ENCODE measurements around the gene POFUT2.

The POFUT2 gene

GRCh38 chr21:45322231-45322959 lies 34.7 kb upstream of the POFUT2 start:
- H3K4me3 ChIP-seq (replicated peaks in 1 of 2; ENCODE audit: low read depth in 2 of 2, low read length in 2 of 2), result no peak overlapping the region
- TF ChIP-seq, protein P1, sequence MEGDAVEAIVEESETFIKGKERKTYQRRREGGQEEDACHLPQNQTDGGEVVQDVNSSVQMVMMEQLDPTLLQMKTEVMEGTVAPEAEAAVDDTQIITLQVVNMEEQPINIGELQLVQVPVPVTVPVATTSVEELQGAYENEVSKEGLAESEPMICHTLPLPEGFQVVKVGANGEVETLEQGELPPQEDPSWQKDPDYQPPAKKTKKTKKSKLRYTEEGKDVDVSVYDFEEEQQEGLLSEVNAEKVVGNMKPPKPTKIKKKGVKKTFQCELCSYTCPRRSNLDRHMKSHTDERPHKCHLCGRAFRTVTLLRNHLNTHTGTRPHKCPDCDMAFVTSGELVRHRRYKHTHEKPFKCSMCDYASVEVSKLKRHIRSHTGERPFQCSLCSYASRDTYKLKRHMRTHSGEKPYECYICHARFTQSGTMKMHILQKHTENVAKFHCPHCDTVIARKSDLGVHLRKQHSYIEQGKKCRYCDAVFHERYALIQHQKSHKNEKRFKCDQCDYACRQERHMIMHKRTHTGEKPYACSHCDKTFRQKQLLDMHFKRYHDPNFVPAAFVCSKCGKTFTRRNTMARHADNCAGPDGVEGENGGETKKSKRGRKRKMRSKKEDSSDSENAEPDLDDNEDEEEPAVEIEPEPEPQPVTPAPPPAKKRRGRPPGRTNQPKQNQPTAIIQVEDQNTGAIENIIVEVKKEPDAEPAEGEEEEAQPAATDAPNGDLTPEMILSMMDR (IDR thresholded peaks at IDR 0.05; ENCODE audit: low read depth, low read length), result no peak

DNA sequence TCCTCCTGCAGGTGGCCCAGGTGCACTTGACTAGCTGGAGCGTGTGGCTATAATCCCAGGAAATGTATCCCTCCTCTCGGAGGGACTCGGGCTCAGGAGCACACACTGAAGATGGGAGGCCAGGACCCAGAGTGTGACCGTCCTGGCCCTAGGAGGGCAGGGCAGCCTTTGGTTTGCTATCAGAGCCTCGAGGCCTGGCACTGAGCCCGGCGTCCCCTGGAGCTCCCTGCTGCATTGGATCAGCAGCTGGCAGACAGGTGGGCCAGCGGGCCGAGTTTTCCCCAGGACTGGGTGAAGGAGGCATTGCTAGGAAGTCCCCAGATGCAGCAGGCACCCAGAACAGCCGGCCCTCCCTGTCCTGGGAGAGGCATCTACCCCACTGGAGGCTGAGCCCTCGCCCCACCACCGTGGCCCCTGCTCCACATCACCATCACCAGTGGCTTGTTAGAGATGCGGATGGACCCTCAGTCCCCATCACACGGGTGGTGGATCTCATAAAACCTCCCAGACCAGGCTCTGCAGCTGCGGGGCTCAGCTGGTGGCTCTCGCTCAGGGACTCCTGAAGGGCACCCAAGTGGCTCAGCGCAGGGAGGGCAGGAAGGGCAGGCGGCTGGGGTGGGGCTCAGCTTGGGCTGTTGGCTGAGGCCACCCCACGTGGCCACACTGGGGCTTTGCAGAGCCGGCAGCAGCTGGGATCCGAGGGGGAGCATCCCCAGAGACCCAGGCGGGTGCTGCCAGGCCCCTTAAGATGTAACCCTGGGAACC lies 32.7 kb upstream of the POFUT2 start:
- DNase-seq (ENCODE audit: low read depth in 2 of 2), result no peak
- TF ChIP-seq, protein P1 (IDR thresholded peaks at IDR 0.05; ENCODE audit: low read depth, low read length), result no peak
- no peak overlapping the region for H3K4me3 ChIP-seq (replicated peaks in 1 of 2; ENCODE audit: low read depth in 2 of 2, low read length in 2 of 2)

More at GRCh38 chr21:45322231-45322959, 34.7 kb upstream of the POFUT2 start:
- no peak for DNase-seq (ENCODE audit: low read depth in 2 of 2)

GRCh38 chr21:45319461-45320211 lies 31.9 kb upstream of the POFUT2 start:
- no peak overlapping the region for H3K4me3 ChIP-seq (replicated peaks in 1 of 2; ENCODE audit: low read depth in 2 of 2, low read length in 2 of 2)
- TF ChIP-seq, protein P1 (IDR thresholded peaks at IDR 0.05; ENCODE audit: low read depth, low read length), result no peak
- DNase-seq (ENCODE audit: low read depth in 2 of 2), result peak in 1 of 2 donors; percentile 59

- H3K4me3 ChIP-seq (replicated peaks in 1 of 2; ENCODE audit: low read depth in 2 of 2, low read length in 2 of 2), result no peak overlapping the region
- peak; percentile 59 to 77 for DNase-seq (ENCODE audit: low read depth in 2 of 2)
- TF ChIP-seq, protein P1 (IDR thresholded peaks at IDR 0.05; ENCODE audit: low read depth, low read length), result no peak
Observed at GRCh38 chr21:45318556-45319404, 31.1 kb upstream of the POFUT2 start.

- no peak overlapping the region for H3K4me3 ChIP-seq (replicated peaks in 1 of 2; ENCODE audit: low read depth in 2 of 2, low read length in 2 of 2)
- DNase-seq (ENCODE audit: low read depth in 2 of 2), result no peak
- TF ChIP-seq, protein P1 (IDR thresholded peaks at IDR 0.05; ENCODE audit: low read depth, low read length), result no peak
Observed at GRCh38 chr21:45318146-45318555, 30.5 kb upstream of the POFUT2 start.

Measured in cardiac fibroblast (primary cell).